HG02759 (cell line): ENCODE measurements around the gene EVPL.
A peak's percentile ranks its signal among the peaks of the same experiment; 100 is the strongest.
"Not testable (repeated sequence)": the region's sequence is repeated elsewhere in the genome, so short reads cannot be mapped to it uniquely, and the experiment has no call there.

Experiments used
- ATAC-seq: cut with Tn5 transposase; IDR thresholded peaks from one replicate; pipeline ENCODE4 v1.9.1; 2021; ENCODE audit warnings: mild to moderate bottlenecking, moderate library complexity; ENCODE audit not compliant: unreplicated experiment

Gene EVPL

GRCh38 chr17:76000755-76001521 lies 26.2 kb downstream of the EVPL start, which contains the start of gene CDK3:
Gene CDK3, plus strand, starts transcription at chr17:76000855. Its CDS starts 571 bp downstream, at chr17:76001426.
- ATAC-seq = no peak

GRCh38 chr17:76000016-76000754 lies 26.9 kb downstream of the EVPL start:
- ATAC-seq = no peak

GRCh38 chr17:75998327-75998795 lies 28.7 kb downstream of the EVPL start:
- no peak for ATAC-seq

- no peak for ATAC-seq
These were observed 30.2 kb downstream of the EVPL start for GRCh38 chr17:75996665-75997590.

GRCh38 chr17:75995385-75995925 lies 31.7 kb downstream of the EVPL start:
- no peak for ATAC-seq

- ATAC-seq = no peak
These were observed 32.2 kb downstream of the EVPL start for GRCh38 chr17:75994802-75995370.

GRCh38 chr17:75991396-75991795 lies 35.7 kb downstream of the EVPL start:
- ATAC-seq = no peak

GRCh38 chr17:75987041-75987440 lies 40.1 kb downstream of the EVPL start:
- ATAC-seq = no peak

GRCh38 chr17:75985986-75986385 lies 41.1 kb downstream of the EVPL start:
- no peak for ATAC-seq

- no peak for ATAC-seq
These were observed 43.5 kb downstream of the EVPL start for GRCh38 chr17:75983501-75984181.

- no peak for ATAC-seq
These were observed 46.0 kb downstream of the EVPL start for GRCh38 chr17:75981019-75981615.

GRCh38 chr17:75980188-75981018 lies 46.7 kb downstream of the EVPL start:
- no peak for ATAC-seq

GRCh38 chr17:75979705-75980187 lies 47.4 kb downstream of the EVPL start:
- peak; percentile 18 for ATAC-seq

GRCh38 chr17:75978938-75979704 lies 48.0 kb downstream of the EVPL start, which contains the start of the genes ACOX1 and TEN1:
Gene ACOX1, minus strand, starts transcription at chr17:75979166. Its CDS starts 93 bp downstream, at chr17:75979073.
Gene TEN1, plus strand, starts transcription at chr17:75979240. Its CDS starts 6,953 bp downstream, at chr17:75986193.
- peak; percentile 90 for ATAC-seq

- no peak for ATAC-seq
These were observed 50.8 kb downstream of the EVPL start for GRCh38 chr17:75976175-75976848.

- no peak for ATAC-seq
These were observed 51.3 kb downstream of the EVPL start for GRCh38 chr17:75975757-75976174.

GRCh38 chr17:75975187-75975586 lies 51.9 kb downstream of the EVPL start:
- ATAC-seq = not testable (repeated sequence)
